Measurements from ENCODE around the gene FAM8A1. TPM values are rescaled to one million over a fixed set of nuclear protein-coding genes. Genes with fewer than 3 reads are reported as not detected.
"Not testable (repeated sequence)": the region's sequence is repeated elsewhere in the genome, so short reads cannot be mapped to it uniquely, and the experiment has no call there.

The FAM8A1 gene
- polyA plus RNA-seq, 1 donor, result 31.0 TPM

- H3K27me3 ChIP-seq (ENCODE audit: control insufficient read depth, insufficient read depth, low read length); H3K4me3 ChIP-seq (ENCODE audit: low read length); H3K36me3 ChIP-seq (ENCODE audit: control insufficient read depth, insufficient read depth, low read length); H3K27ac ChIP-seq (ENCODE audit: low read length); DNase-seq; H3K4me1 ChIP-seq (ENCODE audit: control insufficient read depth, insufficient read depth, low read length); H3K9me3 ChIP-seq (ENCODE audit: control insufficient read depth, low read depth, low read length): not testable (repeated sequence)
- 100% methylated on average over 1 of the region's 7 CpGs for WGBS (ENCODE audit: insufficient coverage, low lambda C conversion rate)
Measured at GRCh38 chr6:17581282-17581681, 18.8 kb upstream of the FAM8A1 start.

DNA sequence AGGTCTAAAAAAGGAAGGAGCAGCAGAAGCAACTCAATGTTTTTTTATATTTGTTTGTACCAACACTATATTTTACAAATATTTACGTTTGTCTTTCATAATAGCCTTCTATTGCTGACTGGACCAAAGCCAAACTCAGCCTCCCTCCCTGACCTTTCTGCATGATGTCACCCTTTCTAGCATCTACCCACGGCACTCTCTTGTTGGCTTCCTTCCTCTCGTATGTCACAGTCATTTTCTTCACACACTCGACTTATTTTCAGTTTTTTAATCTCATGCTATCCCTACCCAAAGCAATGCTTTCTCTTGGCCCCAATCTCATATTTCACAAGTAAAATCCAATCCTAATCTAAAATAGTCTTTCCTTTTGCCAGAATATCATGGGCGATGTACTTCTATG, 16.3 kb upstream of the FAM8A1 start:
- Histone ChIP-seq H3K4me1 (ENCODE audit: control insufficient read depth, insufficient read depth, low read length) (no peaks in the 10 kb centered on the region), H3K9me3 (ENCODE audit: control insufficient read depth, low read depth, low read length) (no peaks in the 10 kb centered on the region), H3K4me3 (ENCODE audit: low read length) (no peak overlapping the region), H3K36me3 (ENCODE audit: control insufficient read depth, insufficient read depth, low read length) (no peaks in the 10 kb centered on the region), H3K27me3 (ENCODE audit: control insufficient read depth, insufficient read depth, low read length) (peaks cover 2% of the 10 kb centered on the region), H3K27ac (ENCODE audit: low read length) (no peak overlapping the region)
- WGBS (ENCODE audit: insufficient coverage, low lambda C conversion rate), result 59% methylated on average over 4 of the region's 5 CpGs
- DNase-seq, result peak in 1 of 2 donors; percentile 10

DNA sequence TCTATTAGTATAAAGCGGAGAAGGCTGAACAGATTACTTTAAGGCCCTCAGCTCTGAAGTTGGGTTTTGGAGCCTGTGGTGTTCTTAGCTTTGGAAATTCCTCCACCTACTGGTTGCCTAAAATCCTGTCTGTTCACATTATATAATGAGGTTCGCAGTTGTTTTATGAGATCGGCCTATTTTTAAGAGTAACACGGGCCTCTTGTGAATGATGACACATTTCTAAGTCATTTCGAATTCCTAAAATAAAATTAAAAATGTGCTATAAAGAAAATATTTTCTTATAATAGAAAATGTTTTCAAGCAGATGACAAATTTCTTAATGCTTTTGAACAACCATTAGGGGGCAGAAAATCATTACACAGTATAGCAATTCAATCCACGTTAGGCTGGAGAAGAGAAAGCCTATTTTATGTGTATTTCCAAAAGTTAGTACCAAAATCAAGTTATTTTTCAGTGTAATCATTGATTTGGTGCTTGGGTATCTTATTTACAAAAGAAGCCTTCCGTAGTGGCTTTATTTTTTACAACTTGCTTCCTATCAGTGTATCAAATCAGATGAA, 15.8 kb upstream of the FAM8A1 start:
- H3K4me3 ChIP-seq (ENCODE audit: low read length), result no peak overlapping the region
- no peaks in the 10 kb centered on the region for H3K4me1 ChIP-seq (ENCODE audit: control insufficient read depth, insufficient read depth, low read length)
- H3K27me3 ChIP-seq (ENCODE audit: control insufficient read depth, insufficient read depth, low read length), result peaks cover 2% of the 10 kb centered on the region
- peak in 1 of 2 donors; percentile 49 for DNase-seq
- WGBS (ENCODE audit: insufficient coverage, low lambda C conversion rate), result 0% methylated on average over 4 of the region's 7 CpGs
- H3K36me3 ChIP-seq (ENCODE audit: control insufficient read depth, insufficient read depth, low read length), result no peaks in the 10 kb centered on the region
- no peak overlapping the region for H3K27ac ChIP-seq (ENCODE audit: low read length)
- no peaks in the 10 kb centered on the region for H3K9me3 ChIP-seq (ENCODE audit: control insufficient read depth, low read depth, low read length)

DNA sequence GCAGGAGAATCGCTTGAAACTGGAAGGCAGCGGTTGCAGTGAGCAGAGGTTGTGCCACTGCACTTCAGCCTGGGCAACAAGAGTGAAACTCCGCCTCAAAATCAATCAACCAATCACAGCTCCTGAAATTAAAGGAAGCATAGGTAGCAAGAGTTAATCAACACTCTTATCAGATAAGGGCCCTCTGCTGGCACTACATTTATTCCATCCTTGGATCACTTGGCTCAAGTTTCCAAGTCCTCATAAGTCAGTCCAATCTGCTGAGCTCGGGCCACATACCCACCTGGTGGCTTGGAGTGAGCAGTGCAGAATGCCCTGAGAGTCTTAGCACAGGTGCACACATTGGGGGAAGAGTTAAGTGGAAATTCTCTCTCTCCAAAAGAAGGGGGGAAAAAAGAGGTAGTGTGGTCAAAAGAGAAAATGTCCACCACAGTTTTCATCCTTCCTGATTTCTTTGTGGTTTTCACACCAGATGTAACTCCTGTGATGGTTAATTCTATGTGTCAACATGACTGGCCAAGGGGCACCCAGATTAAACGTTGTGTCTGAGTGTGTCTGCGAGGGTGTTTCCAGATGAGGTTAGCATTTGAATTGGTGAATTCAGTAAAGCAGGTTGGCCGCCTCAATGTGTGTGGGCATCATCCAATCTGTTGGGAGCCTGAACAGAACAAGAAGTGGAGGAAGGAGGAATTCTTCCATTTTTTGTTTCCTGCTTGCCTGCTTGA, 14.2 kb upstream of the FAM8A1 start:
- Histone ChIP-seq H3K27me3 (ENCODE audit: control insufficient read depth, insufficient read depth, low read length) (no peaks in the 10 kb centered on the region), H3K4me3 (ENCODE audit: low read length) (no peak overlapping the region), H3K36me3 (ENCODE audit: control insufficient read depth, insufficient read depth, low read length) (no peaks in the 10 kb centered on the region), H3K9me3 (ENCODE audit: control insufficient read depth, low read depth, low read length) (no peaks in the 10 kb centered on the region), H3K27ac (ENCODE audit: low read length) (no peak overlapping the region), H3K4me1 (ENCODE audit: control insufficient read depth, insufficient read depth, low read length) (no peaks in the 10 kb centered on the region)
- DNase-seq, result no peak
- WGBS (ENCODE audit: insufficient coverage, low lambda C conversion rate), result 92% methylated on average over 2 of the region's 7 CpGs

DNA sequence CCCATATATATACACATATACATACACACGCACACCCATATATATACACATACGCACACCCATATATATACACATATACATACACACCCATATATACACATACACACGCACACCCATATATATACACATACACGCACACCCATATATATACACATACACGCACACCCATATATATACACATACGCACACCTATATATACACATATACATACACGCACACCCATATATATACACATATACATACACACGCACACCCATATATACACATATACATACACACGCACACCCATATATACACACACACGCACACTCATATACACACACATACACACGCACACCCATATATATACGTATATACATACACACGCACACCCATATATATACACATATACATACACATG, 13.5 kb upstream of the FAM8A1 start:
- 99% methylated on average over 8 of the region's 13 CpGs for WGBS (ENCODE audit: insufficient coverage, low lambda C conversion rate)
- not testable (repeated sequence) for H3K36me3 ChIP-seq (ENCODE audit: control insufficient read depth, insufficient read depth, low read length); H3K4me3 ChIP-seq (ENCODE audit: low read length); H3K27ac ChIP-seq (ENCODE audit: low read length); H3K27me3 ChIP-seq (ENCODE audit: control insufficient read depth, insufficient read depth, low read length); DNase-seq; H3K4me1 ChIP-seq (ENCODE audit: control insufficient read depth, insufficient read depth, low read length); H3K9me3 ChIP-seq (ENCODE audit: control insufficient read depth, low read depth, low read length)

GRCh38 chr6:17588011-17588410, 12.1 kb upstream of the FAM8A1 start:
- Histone ChIP-seq H3K27me3 (ENCODE audit: control insufficient read depth, insufficient read depth, low read length) (no peaks in the 10 kb centered on the region), H3K4me1 (ENCODE audit: control insufficient read depth, insufficient read depth, low read length) (no peaks in the 10 kb centered on the region), H3K9me3 (ENCODE audit: control insufficient read depth, low read depth, low read length) (no peaks in the 10 kb centered on the region), H3K36me3 (ENCODE audit: control insufficient read depth, insufficient read depth, low read length) (no peaks in the 10 kb centered on the region), H3K27ac (ENCODE audit: low read length) (no peak overlapping the region), H3K4me3 (ENCODE audit: low read length) (no peak overlapping the region)
- DNase-seq, result peak; percentile 44 to 73
- WGBS (ENCODE audit: insufficient coverage, low lambda C conversion rate), result 50% methylated on average over 1 of the region's 6 CpGs

- no peak overlapping the region for H3K4me3 ChIP-seq (ENCODE audit: low read length)
- peak; percentile 67 to 81 for DNase-seq
- H3K27me3 ChIP-seq (ENCODE audit: control insufficient read depth, insufficient read depth, low read length), result no peaks in the 10 kb centered on the region
- no CpG with 5 or more reads among the region's 5 CpGs for WGBS (ENCODE audit: insufficient coverage, low lambda C conversion rate)
- peak overlapping the region; percentile 8 for H3K27ac ChIP-seq (ENCODE audit: low read length)
- no peaks in the 10 kb centered on the region for H3K9me3 ChIP-seq (ENCODE audit: control insufficient read depth, low read depth, low read length)
- no peaks in the 10 kb centered on the region for H3K36me3 ChIP-seq (ENCODE audit: control insufficient read depth, insufficient read depth, low read length)
- H3K4me1 ChIP-seq (ENCODE audit: control insufficient read depth, insufficient read depth, low read length), result no peaks in the 10 kb centered on the region
Measured at GRCh38 chr6:17589406-17590096, 10.6 kb upstream of the FAM8A1 start.

GRCh38 chr6:17591287-17591686, 8.8 kb upstream of the FAM8A1 start:
- no peaks in the 10 kb centered on the region for H3K36me3 ChIP-seq (ENCODE audit: control insufficient read depth, insufficient read depth, low read length)
- DNase-seq, result no peak
- 100% methylated on average over 1 of the region's 1 CpG for whole genome bisulfite sequencing (ENCODE audit: insufficient coverage, low lambda C conversion rate)
- no peaks in the 10 kb centered on the region for H3K9me3 ChIP-seq (ENCODE audit: control insufficient read depth, low read depth, low read length)
- H3K27ac ChIP-seq (ENCODE audit: low read length), result no peak overlapping the region
- H3K4me1 ChIP-seq (ENCODE audit: control insufficient read depth, insufficient read depth, low read length), result no peaks in the 10 kb centered on the region
- H3K4me3 ChIP-seq (ENCODE audit: low read length), result no peak overlapping the region
- H3K27me3 ChIP-seq (ENCODE audit: control insufficient read depth, insufficient read depth, low read length), result no peaks in the 10 kb centered on the region

DNA sequence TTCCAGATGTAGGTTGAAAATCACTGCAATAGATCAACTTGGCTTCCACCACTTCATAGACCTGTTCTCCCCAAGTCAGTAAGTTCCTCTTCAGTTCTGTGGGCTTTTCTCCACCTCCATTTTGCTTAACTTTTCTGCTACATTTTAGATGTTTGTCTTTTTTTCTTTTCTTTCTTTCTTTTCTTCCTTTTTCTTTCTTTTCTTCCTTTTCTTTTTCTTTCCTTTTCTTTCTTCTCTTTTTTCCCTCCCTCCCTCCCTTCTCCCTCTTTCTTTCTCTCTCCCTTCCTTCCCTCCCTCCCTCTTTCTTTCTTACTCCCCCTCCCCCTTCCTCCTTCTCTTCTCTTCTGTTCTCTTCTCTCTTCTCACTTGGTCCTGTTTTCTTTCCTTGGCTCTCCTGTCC, 6.9 kb upstream of the FAM8A1 start:
- no peak for DNase-seq
- Histone ChIP-seq H3K27ac (ENCODE audit: low read length) (no peak overlapping the region), H3K9me3 (ENCODE audit: control insufficient read depth, low read depth, low read length) (no peaks in the 10 kb centered on the region), H3K36me3 (ENCODE audit: control insufficient read depth, insufficient read depth, low read length) (no peaks in the 10 kb centered on the region), H3K4me3 (ENCODE audit: low read length) (no peak overlapping the region), H3K27me3 (ENCODE audit: control insufficient read depth, insufficient read depth, low read length) (no peaks in the 10 kb centered on the region), H3K4me1 (ENCODE audit: control insufficient read depth, insufficient read depth, low read length) (no peaks in the 10 kb centered on the region)

GRCh38 chr6:17596085-17596484, 4.0 kb upstream of the FAM8A1 start:
- Histone ChIP-seq H3K4me1 (ENCODE audit: control insufficient read depth, insufficient read depth, low read length) (no peaks in the 10 kb centered on the region), H3K27me3 (ENCODE audit: control insufficient read depth, insufficient read depth, low read length) (no peaks in the 10 kb centered on the region), H3K27ac (ENCODE audit: low read length) (no peak overlapping the region), H3K9me3 (ENCODE audit: control insufficient read depth, low read depth, low read length) (no peaks in the 10 kb centered on the region), H3K36me3 (ENCODE audit: control insufficient read depth, insufficient read depth, low read length) (no peaks in the 10 kb centered on the region), H3K4me3 (ENCODE audit: low read length) (no peak overlapping the region)
- 87% methylated on average over 3 of the region's 3 CpGs for WGBS (ENCODE audit: insufficient coverage, low lambda C conversion rate)
- no peak for DNase-seq

All from large intestine (tissue), 3 donors.